HG03097 (cell line): ENCODE measurements around the gene SPRR3.
"Not testable (repeated sequence)": the region's sequence is repeated elsewhere in the genome, so short reads cannot be mapped to it uniquely, and the experiment has no call there.

Source experiments
- ATAC-seq: cut with Tn5 transposase; IDR thresholded peaks from one replicate; pipeline ENCODE4 v1.9.1; 2021; ENCODE audit not compliant: unreplicated experiment, low FRiP score

The SPRR3 gene

DNA sequence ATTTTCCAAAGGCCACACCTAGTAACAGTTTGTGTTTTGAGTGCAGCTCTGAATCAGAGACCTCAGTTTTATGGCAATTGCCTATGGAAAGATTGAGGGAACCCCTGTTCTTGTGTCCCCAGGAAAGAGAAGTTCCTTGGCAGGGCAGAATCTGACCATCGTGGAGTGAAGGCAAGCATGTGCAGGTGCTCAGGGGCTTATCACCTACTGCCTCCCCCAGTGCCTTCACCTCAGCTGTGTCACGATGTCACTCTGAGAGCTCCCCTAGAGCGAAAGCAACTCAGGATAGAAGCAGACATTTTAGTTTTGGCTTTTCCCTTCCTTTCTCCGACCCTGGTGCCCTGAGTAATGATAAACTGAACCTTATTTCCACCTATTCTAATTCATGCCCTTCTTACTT is 19.5 kb upstream of the SPRR3 start:
- no peak for ATAC-seq

DNA sequence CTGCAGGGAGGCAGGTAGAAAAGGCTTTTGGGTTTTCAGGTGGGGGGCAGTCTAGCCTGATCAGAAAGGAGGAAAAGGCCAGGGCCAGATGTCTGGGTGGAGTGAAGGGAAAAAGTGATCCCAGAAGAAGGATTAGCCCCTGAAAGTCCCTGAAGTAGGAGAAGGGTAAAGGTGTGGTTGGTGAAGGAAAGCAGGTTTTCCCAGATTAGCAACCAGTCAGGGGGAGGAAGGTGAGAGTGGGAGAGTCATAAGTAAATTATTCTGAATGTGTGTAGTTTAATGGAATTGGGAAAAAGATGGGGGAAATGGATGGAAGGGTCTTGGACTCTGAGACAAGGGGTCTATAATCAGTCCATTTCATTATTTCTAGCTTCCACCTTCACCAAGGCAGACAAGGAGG is 18.3 kb upstream of the SPRR3 start:
- ATAC-seq = no peak

GRCh38 chr1:152983743-152984142 is 17.8 kb upstream of the SPRR3 start, which contains the start of gene SPRR1A:
Gene SPRR1A (plus strand): TSS chr1:152984081. CDS start chr1:152985231, 1,150 bp downstream.
- ATAC-seq = no peak

GRCh38 chr1:152986578-152986977 is 15.0 kb upstream of the SPRR3 start:
- no peak for ATAC-seq

- ATAC-seq = no peak
Measured at GRCh38 chr1:152993186-152993585, 8.4 kb upstream of the SPRR3 start.

DNA sequence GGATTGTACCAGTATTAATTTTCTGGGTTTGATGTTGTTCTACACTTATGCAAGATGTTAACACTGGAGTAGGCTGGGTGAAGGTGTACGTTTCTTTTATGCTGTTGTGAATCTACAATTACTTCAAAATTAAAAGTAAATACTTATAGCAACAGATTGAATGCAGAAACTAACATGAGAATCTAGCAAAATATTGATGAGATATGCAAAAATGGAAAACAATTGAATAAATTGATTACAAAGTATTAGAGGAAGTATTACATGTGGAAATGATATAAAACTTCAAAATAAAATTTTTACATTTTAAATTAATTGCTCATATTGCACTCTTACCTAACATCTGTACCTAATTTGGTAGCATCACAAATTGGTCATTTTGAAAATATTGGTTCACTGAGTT is 5.7 kb upstream of the SPRR3 start:
- no peak for ATAC-seq

DNA sequence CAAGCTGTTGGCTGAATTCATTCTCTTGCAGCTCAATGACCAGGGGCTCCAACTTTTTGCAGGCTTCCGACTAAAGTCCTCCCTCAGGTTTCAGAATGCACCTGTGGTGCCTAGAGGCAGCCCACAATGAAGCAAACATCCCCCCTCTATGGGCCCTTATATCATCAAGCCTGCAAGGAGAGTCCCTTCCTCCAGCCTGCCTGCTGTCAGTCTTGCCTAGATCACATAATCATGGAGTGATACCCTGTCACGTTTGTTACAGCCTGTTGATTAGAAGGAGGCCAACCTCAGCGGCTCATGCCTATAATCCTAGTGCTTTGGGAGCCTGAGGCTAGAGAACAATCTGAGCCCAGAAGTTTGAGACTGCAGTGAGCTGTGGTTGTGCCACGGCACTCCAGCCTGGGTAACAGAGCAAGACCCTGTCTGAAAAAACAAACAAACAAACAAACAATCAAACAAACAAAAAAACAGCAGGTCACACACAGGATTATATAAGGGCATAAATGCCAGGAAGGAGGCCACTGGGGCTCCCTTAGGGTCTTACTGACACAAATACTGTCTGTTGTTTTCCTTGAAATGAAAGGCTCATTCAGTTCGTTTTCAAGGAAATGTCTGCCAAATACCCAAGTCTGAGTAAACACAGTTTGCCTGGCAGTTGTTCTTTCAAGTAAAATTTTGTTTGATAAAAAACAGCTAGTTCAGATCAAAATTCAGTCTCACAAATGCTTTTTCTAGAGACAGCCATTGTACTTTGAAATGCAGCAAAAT is 4.7 kb upstream of the SPRR3 start:
- no peak for ATAC-seq

- ATAC-seq = no peak
Measured at GRCh38 chr1:152997901-152998300, 3.6 kb upstream of the SPRR3 start.

GRCh38 chr1:152998476-152998875 is 3.1 kb upstream of the SPRR3 start:
- no peak for ATAC-seq

- ATAC-seq = no peak
Measured at GRCh38 chr1:152999818-153000217, 1.7 kb upstream of the SPRR3 start.

- no peak for ATAC-seq
Measured at GRCh38 chr1:153000294-153000693, 1.3 kb upstream of the SPRR3 start.

- not testable (repeated sequence) for ATAC-seq
Measured at GRCh38 chr1:153011235-153011758, 9.7 kb downstream of the SPRR3 start.

GRCh38 chr1:153021829-153022228 is 20.3 kb downstream of the SPRR3 start:
- ATAC-seq = not testable (repeated sequence)

DNA sequence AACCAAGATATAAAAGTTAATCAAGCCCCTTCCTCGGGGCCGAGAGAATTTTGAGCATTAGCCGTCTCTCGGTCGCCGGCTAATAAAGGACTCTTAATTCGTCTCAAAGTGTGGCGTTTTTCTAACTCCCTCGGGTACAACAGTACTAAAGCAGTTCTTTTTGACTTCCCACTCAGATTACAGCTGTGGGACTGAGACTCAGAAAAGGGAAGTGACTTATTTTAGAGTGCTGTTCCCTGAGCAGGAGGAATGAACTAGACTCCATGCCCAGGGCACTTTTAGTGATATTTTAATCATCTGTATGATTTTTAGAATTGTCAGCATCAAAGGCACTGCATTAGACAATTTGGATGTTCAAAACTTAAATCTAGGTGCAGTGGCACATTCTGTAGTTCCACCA is 20.8 kb downstream of the SPRR3 start:
- not testable (repeated sequence) for ATAC-seq

DNA sequence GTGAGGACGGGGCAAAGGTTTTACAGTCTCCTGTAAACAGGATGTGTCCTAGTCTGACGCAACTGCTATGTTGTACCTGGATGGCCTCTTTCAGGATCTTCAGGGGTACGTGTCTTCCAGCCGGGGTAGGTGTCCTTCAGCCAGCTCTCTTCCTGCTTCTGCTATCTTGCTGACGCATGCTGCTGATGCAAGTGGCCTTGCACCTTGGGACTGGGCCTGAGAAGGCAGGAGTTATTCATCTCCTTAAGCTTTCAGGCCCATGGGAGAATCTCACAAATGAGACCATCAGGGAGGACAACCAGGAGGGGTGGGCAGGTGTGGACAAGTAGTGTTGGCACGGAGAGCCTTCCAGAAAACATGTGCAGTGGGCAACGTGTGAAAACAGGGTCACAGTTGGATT is 21.6 kb downstream of the SPRR3 start:
- no peak for ATAC-seq

GRCh38 chr1:153024413-153024812 is 22.9 kb downstream of the SPRR3 start:
- ATAC-seq = no peak

GRCh38 chr1:153025797-153026196 is 24.2 kb downstream of the SPRR3 start:
- ATAC-seq = no peak

DNA sequence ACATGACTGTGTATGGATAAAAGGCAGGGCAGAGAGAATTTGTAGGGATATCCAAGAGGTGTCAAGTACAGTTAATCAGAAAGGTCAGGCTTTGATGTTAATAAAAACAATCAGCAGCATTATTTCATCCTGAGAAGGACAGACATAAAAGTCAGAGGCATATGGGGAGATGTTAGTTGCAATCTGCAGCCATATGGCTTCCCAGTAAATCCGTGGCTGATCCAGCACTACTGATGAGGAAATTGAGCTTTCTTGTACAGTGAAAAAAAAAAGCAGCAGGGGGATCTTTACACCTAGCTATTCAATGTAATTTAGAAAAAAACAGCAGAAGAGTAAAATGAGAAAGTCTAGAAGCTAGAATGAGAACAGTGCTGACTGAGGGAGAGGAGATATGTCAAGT is 27.2 kb downstream of the SPRR3 start:
- no peak for ATAC-seq

DNA sequence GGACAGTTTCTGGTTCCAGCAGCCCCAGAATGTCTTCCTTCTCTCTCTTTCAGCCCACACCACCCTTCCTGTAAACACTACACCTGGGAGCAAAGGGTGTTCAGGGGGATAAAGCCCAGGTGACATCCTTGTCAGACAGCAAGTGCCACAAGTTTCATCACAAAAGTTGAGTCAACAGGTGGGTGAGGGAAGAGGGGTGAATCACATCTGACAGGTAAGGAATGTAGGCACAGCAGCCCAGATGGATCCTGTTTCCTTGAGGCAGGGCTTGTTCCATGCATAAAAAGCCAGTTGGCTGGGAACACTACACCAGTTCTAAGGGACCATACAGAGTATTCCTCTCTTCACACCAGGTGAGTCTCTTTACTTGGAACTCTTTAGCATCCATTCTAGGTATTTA is 29.3 kb downstream of the SPRR3 start, which contains the start of gene SPRR1B:
TSS of gene SPRR1B (plus strand) at position 309 of the 400 bp plus-strand sequence. CDS start 1,143 bp downstream, outside the sequence.
- ATAC-seq = no peak

- no peak for ATAC-seq
Measured at GRCh38 chr1:153032073-153032472, 30.5 kb downstream of the SPRR3 start.

- no peak for ATAC-seq
Measured at GRCh38 chr1:153032677-153033308, 31.2 kb downstream of the SPRR3 start.

- no peak for ATAC-seq
Measured at GRCh38 chr1:153035211-153035610, 33.7 kb downstream of the SPRR3 start.
